HepG2 (cell line): Measurements from ENCODE around the gene CDH13. TPM values are rescaled to one million over a fixed set of nuclear protein-coding genes. Genes with fewer than 3 reads are reported as not detected.

ENCODE experiments used
- ATAC-seq: fragments of 200-7000 bp; cut with Tn5 transposase; 3 replicates; pipeline ENCODE4 v1.9.1; 2020; ENCODE audit warnings: mild to moderate bottlenecking, moderate library complexity
- BruUV-seq: library from RNA; stranded (reverse); fragments of 400-500 nt; replicated peaks from 2 replicates; lab custom pipeline; 2021; lab: Mats Ljungman, UMichigan
- CTCF ChIA-PET: fragments of 300-600 bp; formaldehyde crosslinking; extraction: SDS; loops from one replicate; lab custom pipeline; 2021; ENCODE audit warnings: low total read pairs, inconsistent platforms, low intra/inter-chr PET ratio; lab: Yijun Ruan, JAX
- POLR2A ChIA-PET: fragments of 350-600 bp; sonication (Branson Sonifier 250); formaldehyde crosslinking; loops from one replicate; lab custom pipeline; 2020; ENCODE audit warnings: antibody characterized with exemption, inconsistent platforms; lab: Yijun Ruan, JAX
- DNase-seq: peaks from one replicate; pipeline ENCODE4 v3.0.0-alpha.2; 2015; ENCODE audit warnings: low spot score
- FAIRE-seq: peaks from 3 replicates; lab custom pipeline; 2011; peaks lifted over from hg19 to GRCh38; lab: Jason Lieb, UNC
- H2AFZ ChIP-seq: one replicate; pipeline ENCODE4 v1.6.1; 2011; ENCODE audit warnings: low read length, inconsistent platforms
- H3K27ac ChIP-seq: fragments of 300-600 bp; 3 replicates; pipeline ENCODE4 v1.8.0; 2011; ENCODE audit warnings: mixed run types, mild to moderate bottlenecking, mixed read lengths, low read length, inconsistent platforms; ENCODE audit not compliant: insufficient read depth; ENCODE audit errors: extremely low read length
- H3K27me3 ChIP-seq, 2 experiments: fragments of 200-600 bp in 1 of 2; 2 replicates in 1 of 2; 3 replicates in 1 of 2; pipeline versions ENCODE4 v1.6.0 to v1.8.0; 2011; ENCODE audit warnings: low read length in 2 of 2, mild to moderate bottlenecking in 2 of 2, moderate library complexity in 2 of 2, inconsistent platforms in 1 of 2; ENCODE audit not compliant: insufficient read depth in 2 of 2, control insufficient read depth in 1 of 2
- H3K36me3 ChIP-seq, 2 experiments: fragments of 200-600 bp in 1 of 2; replicated peaks in 1 of 2; 2 replicates in 1 of 2; 3 replicates in 1 of 2; pipeline versions ENCODE4 v1.5.1 to v1.8.0; 2011; ENCODE audit warnings: low read length in 2 of 2, inconsistent platforms in 1 of 2; ENCODE audit not compliant: insufficient read depth in 2 of 2, control insufficient read depth in 1 of 2
- H3K4me1 ChIP-seq: 2 replicates; pipeline ENCODE4 v1.5.1; 2012; ENCODE audit warnings: low read length, inconsistent platforms; ENCODE audit not compliant: insufficient read depth
- H3K4me2 ChIP-seq: 2 replicates; pipeline ENCODE4 v1.6.0; 2011; ENCODE audit warnings: low read depth, low read length, inconsistent platforms
- H3K4me3 ChIP-seq, 3 experiments: fragments of 200-600 bp in 1 of 3; sonication (generic), shearing (Covaris generic) in 1 of 3; replicated peaks in 1 of 3; 2 replicates each; pipeline ENCODE4 v1.5.1; 2011 to 2016; ENCODE audit warnings: low read length in 3 of 3, inconsistent platforms in 2 of 3, low read depth in 2 of 3, mild to moderate bottlenecking in 2 of 3, control low read depth in 1 of 3, mixed read lengths in 1 of 3; ENCODE audit not compliant: insufficient read depth in 1 of 3
- H3K79me2 ChIP-seq: one replicate; pipeline ENCODE4 v1.6.1; 2011; ENCODE audit warnings: low read length, inconsistent platforms; ENCODE audit not compliant: insufficient read depth
- H3K9ac ChIP-seq: 2 replicates; pipeline ENCODE4 v1.6.0; 2011; ENCODE audit warnings: mild to moderate bottlenecking, low read depth, low read length, inconsistent platforms; ENCODE audit not compliant: insufficient read depth
- H3K9me3 ChIP-seq: 2 replicates; pipeline ENCODE4 v1.5.1; 2012; ENCODE audit warnings: mild to moderate bottlenecking, low read length
- H4K20me1 ChIP-seq: 2 replicates; pipeline ENCODE4 v1.6.0; 2011; ENCODE audit warnings: inconsistent platforms, mild to moderate bottlenecking, low read length, moderate library complexity; ENCODE audit not compliant: insufficient read depth
- ELF3 ChIP-seq: IDR thresholded peaks from 2 replicates; pipeline ENCODE4 v1.6.1; 2016; ENCODE audit warnings: missing genetic modification reagents, missing compliant biosample characterization
- ELF4 ChIP-seq: sonication (generic); formaldehyde crosslinking; IDR thresholded peaks from 2 replicates; pipeline ENCODE4 v1.5.0; 2020; ENCODE audit warnings: missing genetic modification reagents, mild to moderate bottlenecking, moderate library complexity, borderline replicate concordance
- GTF2F1 ChIP-seq: fragments of 150-350 bp; IDR thresholded peaks from 2 replicates; pipeline ENCODE4 v1.6.1; 2014; ENCODE audit warnings: low read length
- HMG20A ChIP-seq: IDR thresholded peaks from 2 replicates; pipeline ENCODE4 v1.6.1; 2016; ENCODE audit warnings: borderline replicate concordance
- MATR3 ChIP-seq: sonication (generic); formaldehyde crosslinking; IDR thresholded peaks from 2 replicates; pipeline ENCODE4 v1.4.0; 2020; ENCODE audit warnings: missing genetic modification reagents
- RXRA ChIP-seq: sonication (generic); formaldehyde crosslinking; IDR thresholded peaks from 2 replicates; pipeline ENCODE4 v1.5.1; 2020; ENCODE audit warnings: missing genetic modification reagents
- SIN3B ChIP-seq: fragments of 150-350 bp; IDR thresholded peaks from 2 replicates; pipeline ENCODE4 v1.6.1; 2014; ENCODE audit warnings: low read length
- TARDBP ChIP-seq: sonication (generic); formaldehyde crosslinking; IDR thresholded peaks from 2 replicates; pipeline ENCODE4 v1.8.0; 2022; ENCODE audit warnings: mild to moderate bottlenecking, missing genetic modification reagents
- ZFYVE20 ChIP-seq: sonication (generic); formaldehyde crosslinking; IDR thresholded peaks from 2 replicates; pipeline ENCODE4 v1.8.0; 2023; ENCODE audit warnings: low read depth, mild to moderate bottlenecking, moderate library complexity, missing genetic modification reagents, borderline replicate concordance
- ZNF616 ChIP-seq: sonication (generic); formaldehyde crosslinking; IDR thresholded peaks from 2 replicates; pipeline ENCODE4 v1.5.0; 2020; ENCODE audit warnings: low read depth, mild to moderate bottlenecking, missing genetic modification reagents
- ZNF766 ChIP-seq: sonication (generic); formaldehyde crosslinking; IDR thresholded peaks from 2 replicates; pipeline ENCODE4 v1.5.0; 2020; ENCODE audit warnings: missing genetic modification reagents, borderline replicate concordance
- ZNF784 ChIP-seq: sonication (generic); formaldehyde crosslinking; IDR thresholded peaks from 2 replicates; pipeline ENCODE4 v1.5.1; 2020; ENCODE audit warnings: missing genetic modification reagents, mild to moderate bottlenecking, borderline replicate concordance
- WGBS: methylation state at CpG from one replicate; pipeline ENCODE4 v1.1.6; 2017; ENCODE audit warnings: low lambda C conversion rate; 5-methylcytosine and 5-hydroxymethylcytosine counted together
- in situ Hi-C: cut with HindIII; loops from 2 replicates; pipeline ENCODE4 v1.10.0; 2017; ENCODE audit warnings: low pct_unique_long_range_greater_than_20kb; ENCODE audit not compliant: extremely low pct_ligation_motif_present
- intact Hi-C: fragments of 100-400 bp; cut with micrococcal nuclease; formaldehyde crosslinking; loops from one replicate; pipeline ENCODE4 v1.10.0; 2022; ENCODE audit not compliant: unreplicated experiment
- polyA plus RNA-seq, 8 experiments: library from polyadenylated mRNA; depleted of rRNA in 3 of 8; stranded (reverse) in 7 of 8; unstranded in 1 of 8; fragments of >200 nt; fragmentation: Illumina TruSeq in 4 of 8; extraction: Trizol in 4 of 8; gene quantifications; 2 replicates each; pipeline versions ENCODE4 v1.2.1 to v1.2.3, GENCODE V29; 2011 to 2016; ENCODE audit warnings: low read depth in 4 of 8, missing spikeins in 1 of 8, mixed read lengths in 1 of 8; ENCODE audit not compliant: insufficient read depth in 1 of 8
- total RNA-seq, 5 experiments: library from RNA; depleted of rRNA; stranded (reverse); fragments of >200 nt; fragmentation: Illumina TruSeq; extraction: Trizol; gene quantifications; 2 replicates each; pipeline ENCODE4 v1.2.3, GENCODE V29; 2016; ENCODE audit warnings: low read depth in 1 of 5
- TF ChIP-seq, protein P1 (sequence below): sonication (generic); formaldehyde crosslinking; IDR thresholded peaks from 2 replicates; pipeline ENCODE4 v1.5.1; 2020; ENCODE audit warnings: mild to moderate bottlenecking, missing genetic modification reagents, borderline replicate concordance
- TF ChIP-seq, protein P2 (sequence below): sonication (generic); formaldehyde crosslinking; IDR thresholded peaks from 2 replicates; pipeline ENCODE4 v1.5.0; 2020; ENCODE audit warnings: mild to moderate bottlenecking, missing genetic modification reagents, borderline replicate concordance
- TF ChIP-seq, protein P3 (sequence below): sonication (generic); formaldehyde crosslinking; IDR thresholded peaks from 2 replicates; pipeline ENCODE4 v1.4.0; 2020; ENCODE audit warnings: mild to moderate bottlenecking, missing genetic modification reagents

The CDH13 gene
- total and polyA plus RNA-seq, 2 of the 13 experiments (the other 11 are each of a cell fraction or from before 2014, with no cell fraction given) = not detected

- no peaks in the 10 kb centered on the region for H3K36me3 ChIP-seq
- ATAC-seq = no peak
- H3K9me3 ChIP-seq = no peaks in the 10 kb centered on the region
- H3K4me1 ChIP-seq = no peaks in the 10 kb centered on the region
- H3K27me3 ChIP-seq = peaks cover 0 to 28% of the 10 kb centered on the region in 2 experiments; a peak in 3 of 5 replicates
- intact Hi-C loops (no loop called here), in situ Hi-C loops (no loop called here)
- CTCF ChIA-PET = no interaction called here
- H3K79me2 ChIP-seq = no peaks in the 10 kb centered on the region
- no peak overlapping the region for H3K27ac ChIP-seq
- no peak overlapping the region for H3K4me2 ChIP-seq
- H2AFZ ChIP-seq = no peak overlapping the region
- no peak overlapping the region for H3K4me3 ChIP-seq
- POLR2A ChIA-PET = no interaction called here
- FAIRE-seq = no peak
- H4K20me1 ChIP-seq = no peaks in the 10 kb centered on the region
- H3K9ac ChIP-seq = no peak overlapping the region
- WGBS = 21% methylated on average over 6 of the region's 6 CpGs
- no TSS peak for BruUV-seq
- DNase-seq = no peak
- TF ChIP-seq GTF2F1 (no peak), ZFYVE20 (no peak), ZNF616 (CRISPR knock-in tag) (no peak), ELF4 (CRISPR knock-in tag) (no peak), ELF3 (CRISPR knock-in tag) (no peak), ZNF784 (CRISPR knock-in tag) (no peak), HMG20A (CRISPR knock-in tag) (no peak), RXRA (CRISPR knock-in tag) (no peak), MATR3 (CRISPR knock-in tag) (no peak), SIN3B (no peak), TARDBP (CRISPR knock-in tag) (no peak), ZNF766 (CRISPR knock-in tag) (no peak)
- TF ChIP-seq, protein P1, sequence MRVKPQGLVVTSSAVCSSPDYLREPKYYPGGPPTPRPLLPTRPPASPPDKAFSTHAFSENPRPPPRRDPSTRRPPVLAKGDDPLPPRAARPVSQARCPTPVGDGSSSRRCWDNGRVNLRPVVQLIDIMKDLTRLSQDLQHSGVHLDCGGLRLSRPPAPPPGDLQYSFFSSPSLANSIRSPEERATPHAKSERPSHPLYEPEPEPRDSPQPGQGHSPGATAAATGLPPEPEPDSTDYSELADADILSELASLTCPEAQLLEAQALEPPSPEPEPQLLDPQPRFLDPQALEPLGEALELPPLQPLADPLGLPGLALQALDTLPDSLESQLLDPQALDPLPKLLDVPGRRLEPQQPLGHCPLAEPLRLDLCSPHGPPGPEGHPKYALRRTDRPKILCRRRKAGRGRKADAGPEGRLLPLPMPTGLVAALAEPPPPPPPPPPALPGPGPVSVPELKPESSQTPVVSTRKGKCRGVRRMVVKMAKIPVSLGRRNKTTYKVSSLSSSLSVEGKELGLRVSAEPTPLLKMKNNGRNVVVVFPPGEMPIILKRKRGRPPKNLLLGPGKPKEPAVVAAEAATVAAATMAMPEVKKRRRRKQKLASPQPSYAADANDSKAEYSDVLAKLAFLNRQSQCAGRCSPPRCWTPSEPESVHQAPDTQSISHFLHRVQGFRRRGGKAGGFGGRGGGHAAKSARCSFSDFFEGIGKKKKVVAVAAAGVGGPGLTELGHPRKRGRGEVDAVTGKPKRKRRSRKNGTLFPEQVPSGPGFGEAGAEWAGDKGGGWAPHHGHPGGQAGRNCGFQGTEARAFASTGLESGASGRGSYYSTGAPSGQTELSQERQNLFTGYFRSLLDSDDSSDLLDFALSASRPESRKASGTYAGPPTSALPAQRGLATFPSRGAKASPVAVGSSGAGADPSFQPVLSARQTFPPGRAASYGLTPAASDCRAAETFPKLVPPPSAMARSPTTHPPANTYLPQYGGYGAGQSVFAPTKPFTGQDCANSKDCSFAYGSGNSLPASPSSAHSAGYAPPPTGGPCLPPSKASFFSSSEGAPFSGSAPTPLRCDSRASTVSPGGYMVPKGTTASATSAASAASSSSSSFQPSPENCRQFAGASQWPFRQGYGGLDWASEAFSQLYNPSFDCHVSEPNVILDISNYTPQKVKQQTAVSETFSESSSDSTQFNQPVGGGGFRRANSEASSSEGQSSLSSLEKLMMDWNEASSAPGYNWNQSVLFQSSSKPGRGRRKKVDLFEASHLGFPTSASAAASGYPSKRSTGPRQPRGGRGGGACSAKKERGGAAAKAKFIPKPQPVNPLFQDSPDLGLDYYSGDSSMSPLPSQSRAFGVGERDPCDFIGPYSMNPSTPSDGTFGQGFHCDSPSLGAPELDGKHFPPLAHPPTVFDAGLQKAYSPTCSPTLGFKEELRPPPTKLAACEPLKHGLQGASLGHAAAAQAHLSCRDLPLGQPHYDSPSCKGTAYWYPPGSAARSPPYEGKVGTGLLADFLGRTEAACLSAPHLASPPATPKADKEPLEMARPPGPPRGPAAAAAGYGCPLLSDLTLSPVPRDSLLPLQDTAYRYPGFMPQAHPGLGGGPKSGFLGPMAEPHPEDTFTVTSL (CRISPR knock-in tag) = no peak
- TF ChIP-seq, protein P2, sequence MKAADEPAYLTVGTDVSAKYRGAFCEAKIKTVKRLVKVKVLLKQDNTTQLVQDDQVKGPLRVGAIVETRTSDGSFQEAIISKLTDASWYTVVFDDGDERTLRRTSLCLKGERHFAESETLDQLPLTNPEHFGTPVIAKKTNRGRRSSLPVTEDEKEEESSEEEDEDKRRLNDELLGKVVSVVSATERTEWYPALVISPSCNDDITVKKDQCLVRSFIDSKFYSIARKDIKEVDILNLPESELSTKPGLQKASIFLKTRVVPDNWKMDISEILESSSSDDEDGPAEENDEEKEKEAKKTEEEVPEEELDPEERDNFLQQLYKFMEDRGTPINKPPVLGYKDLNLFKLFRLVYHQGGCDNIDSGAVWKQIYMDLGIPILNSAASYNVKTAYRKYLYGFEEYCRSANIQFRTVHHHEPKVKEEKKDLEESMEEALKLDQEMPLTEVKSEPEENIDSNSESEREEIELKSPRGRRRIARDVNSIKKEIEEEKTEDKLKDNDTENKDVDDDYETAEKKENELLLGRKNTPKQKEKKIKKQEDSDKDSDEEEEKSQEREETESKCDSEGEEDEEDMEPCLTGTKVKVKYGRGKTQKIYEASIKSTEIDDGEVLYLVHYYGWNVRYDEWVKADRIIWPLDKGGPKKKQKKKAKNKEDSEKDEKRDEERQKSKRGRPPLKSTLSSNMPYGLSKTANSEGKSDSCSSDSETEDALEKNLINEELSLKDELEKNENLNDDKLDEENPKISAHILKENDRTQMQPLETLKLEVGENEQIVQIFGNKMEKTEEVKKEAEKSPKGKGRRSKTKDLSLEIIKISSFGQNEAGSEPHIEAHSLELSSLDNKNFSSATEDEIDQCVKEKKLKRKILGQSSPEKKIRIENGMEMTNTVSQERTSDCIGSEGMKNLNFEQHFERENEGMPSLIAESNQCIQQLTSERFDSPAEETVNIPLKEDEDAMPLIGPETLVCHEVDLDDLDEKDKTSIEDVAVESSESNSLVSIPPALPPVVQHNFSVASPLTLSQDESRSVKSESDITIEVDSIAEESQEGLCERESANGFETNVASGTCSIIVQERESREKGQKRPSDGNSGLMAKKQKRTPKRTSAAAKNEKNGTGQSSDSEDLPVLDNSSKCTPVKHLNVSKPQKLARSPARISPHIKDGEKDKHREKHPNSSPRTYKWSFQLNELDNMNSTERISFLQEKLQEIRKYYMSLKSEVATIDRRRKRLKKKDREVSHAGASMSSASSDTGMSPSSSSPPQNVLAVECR (CRISPR knock-in tag) = no peak
- TF ChIP-seq, protein P3, sequence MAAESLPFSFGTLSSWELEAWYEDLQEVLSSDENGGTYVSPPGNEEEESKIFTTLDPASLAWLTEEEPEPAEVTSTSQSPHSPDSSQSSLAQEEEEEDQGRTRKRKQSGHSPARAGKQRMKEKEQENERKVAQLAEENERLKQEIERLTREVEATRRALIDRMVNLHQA (CRISPR knock-in tag) = no peak
These were observed 1004.2 kb downstream of the CDH13 start for GRCh38 chr16:83630979-83631378.
